ENCODE data around the gene DAB2IP.
"Not testable (repeated sequence)": the region's sequence is repeated elsewhere in the genome, so short reads cannot be mapped to it uniquely, and the experiment has no call there.

GRCh38 chr9:121623430-121623829, 28.0 kb upstream of the DAB2IP start:
- not testable (repeated sequence) for TF ChIP-seq POLR2AphosphoS5, POLR2A, CTCF, EP300 (IDR thresholded peaks at IDR 0.05)

Data from upper lobe of left lung (tissue), 4 donors.